Tibial nerve (tissue), 4 donors: ENCODE measurements around the gene BCAP29.

Experiments
- EP300 ChIP-seq, 2 donors: sonication (generic); formaldehyde crosslinking; IDR thresholded peaks; one replicate each; pipeline ENCODE4 v1.6.1; 2017; ENCODE audit warnings: antibody characterized with exemption in 2 of 2, mild to moderate bottlenecking in 1 of 2
- POLR2A ChIP-seq, 2 donors: fragments of 450-650 bp; IDR thresholded peaks; one replicate each; pipeline ENCODE4 v1.6.1; 2017; ENCODE audit warnings: antibody characterized with exemption in 2 of 2, mild to moderate bottlenecking in 2 of 2, moderate library complexity in 2 of 2
- TF ChIP-seq, protein P1 (sequence below), 5 experiments: fragments of 200-600 bp in 3 of 5; fragments of 450-650 bp in 2 of 5; sonication (generic) in 3 of 5; IDR thresholded peaks; one replicate each; pipeline ENCODE4 v1.5.1; 2016 to 2019; ENCODE audit warnings: antibody characterized with exemption in 5 of 5, mild to moderate bottlenecking in 3 of 5, moderate library complexity in 2 of 5

- TF ChIP-seq, protein P1, sequence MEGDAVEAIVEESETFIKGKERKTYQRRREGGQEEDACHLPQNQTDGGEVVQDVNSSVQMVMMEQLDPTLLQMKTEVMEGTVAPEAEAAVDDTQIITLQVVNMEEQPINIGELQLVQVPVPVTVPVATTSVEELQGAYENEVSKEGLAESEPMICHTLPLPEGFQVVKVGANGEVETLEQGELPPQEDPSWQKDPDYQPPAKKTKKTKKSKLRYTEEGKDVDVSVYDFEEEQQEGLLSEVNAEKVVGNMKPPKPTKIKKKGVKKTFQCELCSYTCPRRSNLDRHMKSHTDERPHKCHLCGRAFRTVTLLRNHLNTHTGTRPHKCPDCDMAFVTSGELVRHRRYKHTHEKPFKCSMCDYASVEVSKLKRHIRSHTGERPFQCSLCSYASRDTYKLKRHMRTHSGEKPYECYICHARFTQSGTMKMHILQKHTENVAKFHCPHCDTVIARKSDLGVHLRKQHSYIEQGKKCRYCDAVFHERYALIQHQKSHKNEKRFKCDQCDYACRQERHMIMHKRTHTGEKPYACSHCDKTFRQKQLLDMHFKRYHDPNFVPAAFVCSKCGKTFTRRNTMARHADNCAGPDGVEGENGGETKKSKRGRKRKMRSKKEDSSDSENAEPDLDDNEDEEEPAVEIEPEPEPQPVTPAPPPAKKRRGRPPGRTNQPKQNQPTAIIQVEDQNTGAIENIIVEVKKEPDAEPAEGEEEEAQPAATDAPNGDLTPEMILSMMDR (IDR thresholded peaks at IDR 0.05), result peak in 3 of 5 experiments; percentile 31 to 41 (median 38)
- TF ChIP-seq POLR2A (IDR thresholded peaks at IDR 0.05) (peak; percentile 24 to 78), EP300 (IDR thresholded peaks at IDR 0.05) (peak in 1 of 2 donors; percentile 30)
These were observed at the start of gene BCAP29 for GRCh38 chr7:107579885-107580715.
